IPS-20b (cell line): ENCODE results near the gene NEU4.
"Not testable (repeated sequence)": the region's sequence is repeated elsewhere in the genome, so short reads cannot be mapped to it uniquely, and the experiment has no call there.

Source experiments
- H3K27ac ChIP-seq: one replicate; pipeline ENCODE4 v1.5.1; 2013; ENCODE audit warnings: low read length
- H3K27me3 ChIP-seq: 2 replicates; pipeline ENCODE4 v1.6.1; 2013; ENCODE audit warnings: mild to moderate bottlenecking, low read length, inconsistent platforms; ENCODE audit not compliant: insufficient read depth
- H3K36me3 ChIP-seq: 2 replicates; pipeline ENCODE4 v1.6.1; 2013; ENCODE audit warnings: low read depth, mild to moderate bottlenecking, inconsistent platforms, low read length, moderate library complexity; ENCODE audit not compliant: insufficient read depth
- H3K4me1 ChIP-seq: 2 replicates; pipeline ENCODE4 v1.6.1; 2013; ENCODE audit warnings: mild to moderate bottlenecking, control low read depth, inconsistent platforms, low read length, moderate library complexity; ENCODE audit not compliant: insufficient read depth
- H3K4me3 ChIP-seq: 2 replicates; pipeline ENCODE4 v1.5.1; 2013; ENCODE audit warnings: mild to moderate bottlenecking, low read length, inconsistent platforms
- H3K9ac ChIP-seq: 2 replicates; pipeline ENCODE4 v1.6.1; 2013; ENCODE audit warnings: low read depth, mild to moderate bottlenecking, inconsistent platforms, low read length, moderate library complexity
- H3K9me3 ChIP-seq: 2 replicates; pipeline ENCODE4 v1.6.1; 2013; ENCODE audit warnings: mild to moderate bottlenecking, low read depth, low read length, inconsistent platforms; ENCODE audit not compliant: insufficient read depth

Gene NEU4

GRCh38 chr2:241796610-241797138 is 12.3 kb upstream of the NEU4 start:
- Histone ChIP-seq H3K4me1 (no peaks in the 10 kb centered on the region), H3K27me3 (no peaks in the 10 kb centered on the region), H3K9me3 (no peaks in the 10 kb centered on the region), H3K27ac (no peak overlapping the region), H3K9ac (no peak overlapping the region), H3K36me3 (no peaks in the 10 kb centered on the region), H3K4me3 (no peak overlapping the region)

DNA sequence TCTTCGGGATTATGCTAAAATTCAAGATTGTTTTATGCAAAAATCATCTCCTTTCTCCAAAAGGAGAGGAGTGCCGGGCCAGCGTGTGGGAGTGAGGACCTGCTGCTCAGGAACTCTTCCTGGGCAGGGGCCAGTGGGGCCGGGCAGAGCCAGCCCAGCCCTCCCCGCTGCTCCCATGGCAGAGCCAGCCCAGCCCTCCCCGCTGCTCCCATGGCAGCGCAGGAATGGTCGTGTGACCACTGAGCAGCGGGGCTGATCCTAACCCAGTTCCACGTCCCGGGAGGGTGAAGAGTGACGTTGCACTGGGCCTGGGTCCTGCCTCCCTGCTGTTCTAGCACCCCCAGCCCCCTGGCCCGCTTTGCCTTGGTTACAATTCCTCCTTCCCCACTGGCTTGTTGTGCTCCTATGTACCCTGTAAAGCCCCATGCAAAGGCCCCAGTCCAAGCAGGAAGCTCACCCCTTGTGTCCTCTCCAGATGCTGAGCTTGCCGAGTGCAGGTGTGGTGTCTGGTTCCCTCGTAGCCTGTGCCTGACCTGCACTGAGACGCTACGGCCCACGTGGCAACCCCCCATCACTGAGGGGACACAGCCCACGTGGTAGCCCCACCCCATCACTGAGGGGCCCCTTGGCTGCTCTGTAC is 11.4 kb upstream of the NEU4 start:
- Histone ChIP-seq H3K27me3 (peaks cover 1% of the 10 kb centered on the region), H3K9ac (no peak overlapping the region), H3K4me1 (no peaks in the 10 kb centered on the region), H3K36me3 (no peaks in the 10 kb centered on the region), H3K4me3 (no peak overlapping the region), H3K9me3 (no peaks in the 10 kb centered on the region), H3K27ac (no peak overlapping the region)

DNA sequence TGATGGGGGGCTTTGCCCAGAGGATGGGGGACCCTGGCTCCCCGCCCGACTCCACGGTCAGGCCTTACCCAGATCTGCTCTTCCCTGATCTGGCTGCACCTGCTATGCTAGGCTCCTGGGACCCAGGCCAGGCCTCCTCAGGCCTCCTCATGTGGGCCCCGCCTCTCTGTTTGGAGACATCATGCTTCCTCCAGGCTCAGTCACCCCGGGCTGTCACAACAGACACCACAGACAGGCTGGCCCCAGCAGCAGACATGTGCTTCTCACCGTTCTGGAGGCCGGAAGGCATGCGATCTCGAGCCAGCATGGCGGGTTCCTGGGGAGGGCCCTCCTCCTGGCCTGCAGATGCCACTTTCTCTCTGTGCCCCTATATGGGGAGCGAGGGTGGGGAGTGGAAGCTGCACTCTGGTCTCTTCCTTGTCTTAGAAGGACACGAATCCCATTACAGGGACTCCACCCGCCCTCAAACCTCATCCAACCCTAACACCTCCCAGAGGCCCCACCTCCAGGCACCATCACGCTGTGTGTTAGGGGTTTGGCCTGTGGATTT is 10.8 kb upstream of the NEU4 start:
- Histone ChIP-seq H3K9ac (no peak overlapping the region), H3K36me3 (no peaks in the 10 kb centered on the region), H3K27ac (no peak overlapping the region), H3K9me3 (no peaks in the 10 kb centered on the region), H3K27me3 (peaks cover 7% of the 10 kb centered on the region), H3K4me3 (no peak overlapping the region), H3K4me1 (no peaks in the 10 kb centered on the region)

DNA sequence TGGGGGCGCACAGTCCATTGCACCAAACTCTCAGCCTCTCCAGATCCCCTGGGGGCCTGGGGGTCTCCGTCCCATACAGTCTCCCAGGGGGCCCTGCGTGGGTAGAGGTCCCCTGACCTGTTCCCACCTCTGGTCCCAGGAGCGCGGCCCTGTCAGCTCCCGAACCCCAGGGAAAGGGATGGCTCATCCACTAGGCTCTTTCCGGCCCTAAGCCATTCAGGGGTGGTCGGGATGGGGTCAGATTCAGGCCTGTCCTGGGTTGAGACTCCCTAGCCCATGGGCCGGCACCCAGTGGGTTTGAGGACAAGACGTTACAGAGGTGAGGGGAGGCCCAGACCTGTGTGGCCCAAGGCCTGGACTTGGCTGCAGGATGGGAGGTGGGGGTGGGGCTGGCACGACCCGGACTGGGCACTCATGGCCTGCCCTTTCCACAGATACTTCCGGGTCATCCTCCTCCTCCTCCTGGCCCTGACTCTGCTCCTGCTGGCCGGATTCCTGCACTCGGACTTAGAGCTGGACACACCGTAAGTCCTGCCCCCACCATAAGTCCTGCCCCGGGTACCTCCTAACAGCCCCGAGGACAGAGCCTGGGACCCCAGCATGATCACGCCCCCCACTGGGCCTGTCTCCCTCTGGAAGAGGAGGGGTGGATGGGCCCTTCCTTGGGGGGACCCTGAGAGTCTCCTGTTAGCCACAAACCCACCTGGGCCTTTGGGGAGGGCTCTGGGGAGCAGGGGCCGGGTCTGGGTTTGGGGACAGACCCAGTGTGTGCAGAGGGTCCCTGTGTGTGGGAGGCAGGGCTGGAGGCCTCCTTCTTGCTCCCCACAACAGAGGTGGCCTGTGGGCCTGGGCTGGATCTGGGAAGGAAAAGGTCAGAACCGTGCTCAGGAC is 10.1 kb upstream of the NEU4 start:
- no peaks in the 10 kb centered on the region for H3K36me3 ChIP-seq

DNA sequence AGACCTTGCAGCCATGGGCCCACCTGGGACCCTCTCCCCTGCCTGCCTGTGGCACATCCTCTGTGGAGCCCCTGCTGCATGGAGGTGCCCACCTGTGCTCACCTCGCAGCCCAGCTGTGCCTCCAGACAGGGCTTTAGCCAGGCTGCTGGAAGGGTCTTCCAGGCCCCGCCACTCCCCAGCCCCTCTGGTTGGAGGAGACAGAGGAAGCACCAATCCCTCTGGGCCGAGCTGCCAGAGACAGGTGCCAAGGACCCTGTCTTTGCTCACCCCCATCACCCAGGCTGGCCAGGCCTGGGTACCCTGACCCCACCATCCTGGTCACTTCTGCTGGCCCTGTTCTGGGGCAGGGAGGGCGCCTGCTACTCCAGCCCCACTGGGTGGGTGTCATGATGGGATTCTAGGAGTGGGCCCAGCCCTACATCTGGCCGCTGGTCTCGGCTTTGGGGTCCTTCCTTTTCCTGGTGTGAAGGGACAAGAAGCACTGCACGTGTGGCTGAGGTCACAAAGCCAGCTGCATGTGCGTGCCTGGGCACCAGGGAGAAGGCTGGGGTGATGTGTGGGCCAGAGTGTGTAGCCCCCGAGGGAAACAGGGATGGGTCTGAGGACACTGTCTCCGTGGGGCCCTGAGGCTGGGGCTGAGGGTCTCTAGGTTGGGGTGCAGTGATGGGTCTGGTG is 9.3 kb upstream of the NEU4 start:
- Histone ChIP-seq H3K4me3 (no peak overlapping the region), H3K36me3 (no peaks in the 10 kb centered on the region), H3K27me3 (peaks cover 22% of the 10 kb centered on the region), H3K9me3 (no peaks in the 10 kb centered on the region), H3K27ac (no peak overlapping the region), H3K4me1 (peaks cover 6% of the 10 kb centered on the region), H3K9ac (no peak overlapping the region)

More for the DNA sequence above, 10.1 kb upstream of the NEU4 start:
- Histone ChIP-seq H3K9ac (no peak overlapping the region), H3K4me1 (no peaks in the 10 kb centered on the region), H3K27ac (no peak overlapping the region), H3K4me3 (no peak overlapping the region), H3K9me3 (no peaks in the 10 kb centered on the region), H3K27me3 (peaks cover 14% of the 10 kb centered on the region)

DNA sequence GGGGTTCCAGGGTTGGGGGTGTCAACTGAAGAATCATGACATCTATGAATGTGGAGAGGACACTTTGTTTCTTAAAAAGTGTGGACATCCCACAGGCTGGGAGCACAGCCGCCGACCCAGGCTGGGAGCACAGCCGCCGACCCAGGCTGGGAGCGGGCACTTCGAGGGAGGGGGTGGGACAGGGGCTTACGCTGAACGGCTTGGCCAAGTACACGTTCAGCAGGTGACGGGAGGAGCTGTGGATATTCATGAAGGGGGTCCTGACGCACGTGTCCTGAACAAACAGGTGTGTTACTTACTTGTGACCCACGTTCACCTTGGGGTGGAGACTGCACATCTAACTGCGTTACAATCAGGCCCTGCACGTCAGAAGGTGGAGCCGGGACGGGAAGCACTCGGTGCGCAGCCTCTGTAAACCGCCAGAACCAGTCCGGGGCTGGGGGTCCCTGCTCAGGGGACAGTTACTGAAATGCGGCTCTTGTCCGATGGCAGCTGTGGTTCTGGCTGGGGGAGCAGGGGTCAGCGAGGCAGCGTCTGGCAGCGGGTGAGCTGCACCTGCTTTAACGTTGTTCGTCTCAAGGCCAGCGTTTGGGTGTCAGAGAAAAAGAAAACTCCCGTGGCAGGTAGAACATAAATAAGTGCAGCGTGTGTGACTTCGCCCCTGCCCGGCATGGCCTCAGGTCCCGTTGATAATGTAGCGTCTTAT is 8.6 kb upstream of the NEU4 start:
- H3K9me3 ChIP-seq: not testable (repeated sequence)

GRCh38 chr2:241801611-241802420 is 7.2 kb upstream of the NEU4 start:
- Histone ChIP-seq H3K36me3 (no peaks in the 10 kb centered on the region), H3K9me3 (no peaks in the 10 kb centered on the region), H3K9ac (no peak overlapping the region), H3K27ac (no peak overlapping the region), H3K4me1 (peaks cover 9% of the 10 kb centered on the region), H3K27me3 (peaks cover 25% of the 10 kb centered on the region), H3K4me3 (no peak overlapping the region)

More for the DNA sequence above, 8.6 kb upstream of the NEU4 start:
- peaks cover 25% of the 10 kb centered on the region for H3K27me3 ChIP-seq
- H3K36me3 ChIP-seq, H3K4me1 ChIP-seq, H3K9ac ChIP-seq, H3K4me3 ChIP-seq, H3K27ac ChIP-seq: not testable (repeated sequence)

GRCh38 chr2:241802421-241803318 is 6.3 kb upstream of the NEU4 start:
- H3K4me1 ChIP-seq: peaks cover 9% of the 10 kb centered on the region
- no peak overlapping the region for H3K4me3 ChIP-seq
- H3K27me3 ChIP-seq: peaks cover 25% of the 10 kb centered on the region
- no peak overlapping the region for H3K27ac ChIP-seq
- H3K36me3 ChIP-seq: no peaks in the 10 kb centered on the region
- no peak overlapping the region for H3K9ac ChIP-seq
- no peaks in the 10 kb centered on the region for H3K9me3 ChIP-seq

GRCh38 chr2:241803387-241804325 is 5.3 kb upstream of the NEU4 start:
- Histone ChIP-seq H3K4me1 (peaks cover 13% of the 10 kb centered on the region), H3K36me3 (no peaks in the 10 kb centered on the region), H3K9me3 (no peaks in the 10 kb centered on the region), H3K4me3 (peak overlapping the region; percentile 63; the same call in 1 of the 2 replicates), H3K27ac (no peak overlapping the region), H3K27me3 (peaks cover 31% of the 10 kb centered on the region), H3K9ac (no peak overlapping the region)
